HEK293 (cell line): ENCODE measurements around the gene ZFY.

Source experiments
- CTCF ChIA-PET: fragments of 350-600 bp; formaldehyde crosslinking; extraction: SDS; loops from one replicate; lab custom pipeline; 2021; ENCODE audit warnings: antibody characterized with exemption; lab: Yijun Ruan, JAX
- POLR2A ChIA-PET: fragments of 300-600 bp; formaldehyde crosslinking; extraction: SDS; loops from one replicate; lab custom pipeline; 2020; ENCODE audit warnings: antibody characterized with exemption, inconsistent platforms; lab: Yijun Ruan, JAX
- H3K27ac ChIP-seq: fragments of 200-500 bp; sonication (Bioruptor generic); 2 replicates; pipeline ENCODE4 v1.5.1; 2014; ENCODE audit warnings: low read depth, low read length, control low read depth, inconsistent platforms; ENCODE audit errors: extremely low read depth
- H3K36me3 ChIP-seq, 2 experiments: fragments of 200-500 bp in 1 of 2; sonication (Bioruptor generic) in 1 of 2; 1 replicate in 1 of 2; 2 replicates in 1 of 2; pipeline ENCODE4 v1.5.1; 2014 to 2017; ENCODE audit warnings: inconsistent platforms in 2 of 2, low read length in 2 of 2; ENCODE audit not compliant: control insufficient read depth in 2 of 2, insufficient read depth in 1 of 2
- H3K4me1 ChIP-seq: fragments of 200-500 bp; sonication (Bioruptor generic); 2 replicates; pipeline ENCODE4 v1.5.1; 2014; ENCODE audit warnings: mild to moderate bottlenecking, low read length, inconsistent platforms; ENCODE audit not compliant: control insufficient read depth, insufficient read depth
- H3K4me3 ChIP-seq: 2 replicates; pipeline ENCODE4 v1.5.1; 2011; ENCODE audit warnings: low read depth, mild to moderate bottlenecking, control low read depth, low read length, moderate library complexity
- H3K9me3 ChIP-seq: fragments of 200-500 bp; sonication (Bioruptor generic); 2 replicates; pipeline ENCODE4 v1.5.1; 2014; ENCODE audit warnings: low read depth, low read length, inconsistent platforms; ENCODE audit not compliant: control insufficient read depth, insufficient read depth
- OVOL3 ChIP-seq: fragments of 450-650 bp; formaldehyde crosslinking; IDR thresholded peaks from 2 replicates; pipeline ENCODE4 v1.5.1; 2016; ENCODE audit warnings: missing biosample characterization, missing genetic modification characterization
- SCRT2 ChIP-seq: fragments of 450-650 bp; formaldehyde crosslinking; IDR thresholded peaks from 2 replicates; pipeline ENCODE4 v1.5.1; 2016; ENCODE audit warnings: missing biosample characterization, missing genetic modification characterization
- ZBTB17 ChIP-seq: fragments of 450-650 bp; formaldehyde crosslinking; IDR thresholded peaks from 2 replicates; pipeline ENCODE4 v1.5.1; 2016; ENCODE audit warnings: missing biosample characterization, missing genetic modification characterization
- ZBTB26 ChIP-seq: fragments of 450-650 bp; formaldehyde crosslinking; optimal IDR thresholded peaks from 2 replicates; pipeline ENCODE3; 2016; ENCODE audit warnings: missing biosample characterization, mild to moderate bottlenecking, missing genetic modification characterization
- ZBTB48 ChIP-seq: fragments of 450-650 bp; formaldehyde crosslinking; IDR thresholded peaks from 2 replicates; pipeline ENCODE4 v1.5.1; 2016; ENCODE audit warnings: missing biosample characterization, missing genetic modification characterization
- ZBTB7A ChIP-seq: fragments of 450-650 bp; formaldehyde crosslinking; IDR thresholded peaks from 2 replicates; pipeline ENCODE4 v1.5.1; 2016; ENCODE audit warnings: low read depth, missing biosample characterization, missing genetic modification characterization
- ZNF114 ChIP-seq: fragments of 450-650 bp; formaldehyde crosslinking; IDR thresholded peaks from 2 replicates; pipeline ENCODE4 v1.5.0; 2017; ENCODE audit warnings: missing biosample characterization, missing genetic modification characterization
- ZNF148 ChIP-seq: fragments of 450-650 bp; formaldehyde crosslinking; IDR thresholded peaks from 2 replicates; pipeline ENCODE4 v1.5.0; 2017; ENCODE audit warnings: missing biosample characterization, missing genetic modification characterization, borderline replicate concordance
- ZNF24 ChIP-seq: fragments of 450-650 bp; formaldehyde crosslinking; IDR thresholded peaks from 2 replicates; pipeline ENCODE4 v1.5.1; 2016; ENCODE audit warnings: missing biosample characterization, missing genetic modification characterization
- ZNF426 ChIP-seq: fragments of 450-650 bp; formaldehyde crosslinking; IDR thresholded peaks from 2 replicates; pipeline ENCODE4 v1.5.1; 2017; ENCODE audit warnings: missing biosample characterization, missing genetic modification characterization, mild to moderate bottlenecking, inconsistent platforms, moderate library complexity
- ZNF561 ChIP-seq: fragments of 450-650 bp; IDR thresholded peaks from 2 replicates; pipeline ENCODE4 v1.5.1; 2018; ENCODE audit warnings: missing biosample characterization, missing genetic modification characterization, borderline replicate concordance
- ZNF621 ChIP-seq: fragments of 450-650 bp; formaldehyde crosslinking; IDR thresholded peaks from 2 replicates; pipeline ENCODE4 v1.5.1; 2017; ENCODE audit warnings: missing biosample characterization, missing genetic modification characterization
- ZNF654 ChIP-seq: fragments of 450-650 bp; formaldehyde crosslinking; IDR thresholded peaks from 2 replicates; pipeline ENCODE4 v1.5.1; 2016; ENCODE audit warnings: low read depth, missing biosample characterization, missing genetic modification characterization
- ZNF777 ChIP-seq: fragments of 450-650 bp; formaldehyde crosslinking; IDR thresholded peaks from 2 replicates; pipeline ENCODE4 v1.5.1; 2017; ENCODE audit warnings: missing biosample characterization, missing genetic modification characterization, borderline replicate concordance
- ZNF791 ChIP-seq: fragments of 450-650 bp; formaldehyde crosslinking; IDR thresholded peaks from 2 replicates; pipeline ENCODE4 v1.5.1; 2016; ENCODE audit warnings: missing biosample characterization, missing genetic modification characterization
- ZNF837 ChIP-seq: fragments of 450-650 bp; formaldehyde crosslinking; IDR thresholded peaks from 2 replicates; pipeline ENCODE4 v1.5.1; 2016; ENCODE audit warnings: missing biosample characterization, missing genetic modification characterization
- TF ChIP-seq, protein P1 (sequence below): fragments of 450-650 bp; formaldehyde crosslinking; IDR thresholded peaks from 2 replicates; pipeline ENCODE4 v1.5.1; 2016; ENCODE audit warnings: missing biosample characterization, missing genetic modification characterization
- TF ChIP-seq, protein P2 (sequence below): fragments of 450-650 bp; formaldehyde crosslinking; IDR thresholded peaks from 2 replicates; pipeline ENCODE4 v1.5.1; 2016; ENCODE audit warnings: missing biosample characterization, missing genetic modification characterization
- TF ChIP-seq, protein P3 (sequence below): fragments of 450-650 bp; formaldehyde crosslinking; IDR thresholded peaks from 2 replicates; pipeline ENCODE4 v1.5.1; 2016; ENCODE audit warnings: missing biosample characterization, missing genetic modification characterization
- TF ChIP-seq, protein P4 (sequence below): fragments of 450-650 bp; formaldehyde crosslinking; IDR thresholded peaks from 2 replicates; pipeline ENCODE4 v1.5.1; 2016; ENCODE audit warnings: missing biosample characterization, missing genetic modification characterization, low read depth

Gene ZFY

GRCh38 chrY:2964814-2965213 is 29.6 kb downstream of the ZFY start:
- Histone ChIP-seq H3K27ac (no peak overlapping the region), H3K36me3 (no peaks in the 10 kb centered on the region), H3K4me3 (no peak overlapping the region), H3K9me3 (no peaks in the 10 kb centered on the region), H3K4me1 (no peaks in the 10 kb centered on the region)
- TF ChIP-seq, protein P1, sequence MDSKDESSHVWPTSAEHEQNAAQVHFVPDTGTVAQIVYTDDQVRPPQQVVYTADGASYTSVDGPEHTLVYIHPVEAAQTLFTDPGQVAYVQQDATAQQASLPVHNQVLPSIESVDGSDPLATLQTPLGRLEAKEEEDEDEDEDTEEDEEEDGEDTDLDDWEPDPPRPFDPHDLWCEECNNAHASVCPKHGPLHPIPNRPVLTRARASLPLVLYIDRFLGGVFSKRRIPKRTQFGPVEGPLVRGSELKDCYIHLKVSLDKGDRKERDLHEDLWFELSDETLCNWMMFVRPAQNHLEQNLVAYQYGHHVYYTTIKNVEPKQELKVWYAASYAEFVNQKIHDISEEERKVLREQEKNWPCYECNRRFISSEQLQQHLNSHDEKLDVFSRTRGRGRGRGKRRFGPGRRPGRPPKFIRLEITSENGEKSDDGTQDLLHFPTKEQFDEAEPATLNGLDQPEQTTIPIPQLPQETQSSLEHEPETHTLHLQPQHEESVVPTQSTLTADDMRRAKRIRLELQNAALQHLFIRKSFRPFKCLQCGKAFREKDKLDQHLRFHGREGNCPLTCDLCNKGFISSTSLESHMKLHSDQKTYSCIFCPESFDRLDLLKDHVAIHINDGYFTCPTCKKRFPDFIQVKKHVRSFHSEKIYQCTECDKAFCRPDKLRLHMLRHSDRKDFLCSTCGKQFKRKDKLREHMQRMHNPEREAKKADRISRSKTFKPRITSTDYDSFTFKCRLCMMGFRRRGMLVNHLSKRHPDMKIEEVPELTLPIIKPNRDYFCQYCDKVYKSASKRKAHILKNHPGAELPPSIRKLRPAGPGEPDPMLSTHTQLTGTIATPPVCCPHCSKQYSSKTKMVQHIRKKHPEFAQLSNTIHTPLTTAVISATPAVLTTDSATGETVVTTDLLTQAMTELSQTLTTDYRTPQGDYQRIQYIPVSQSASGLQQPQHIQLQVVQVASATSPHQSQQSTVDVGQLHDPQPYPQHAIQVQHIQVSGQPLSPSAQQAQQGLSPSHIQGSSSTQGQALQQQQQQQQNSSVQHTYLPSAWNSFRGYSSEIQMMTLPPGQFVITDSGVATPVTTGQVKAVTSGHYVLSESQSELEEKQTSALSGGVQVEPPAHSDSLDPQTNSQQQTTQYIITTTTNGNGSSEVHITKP: no peak
- TF ChIP-seq ZBTB26 (no peak), ZNF837 (no peak), SCRT2 (tag by site-specific recombination) (no peak), ZNF654 (tag by site-specific recombination) (no peak), ZNF148 (tag by site-specific recombination) (no peak), ZBTB17 (tag by site-specific recombination) (no peak), OVOL3 (tag by site-specific recombination) (no peak), ZNF426 (no peak), ZNF114 (tag by site-specific recombination) (no peak), ZNF791 (tag by site-specific recombination) (no peak), ZNF24 (no peak), ZNF777 (tag by site-specific recombination) (no peak), ZBTB48 (tag by site-specific recombination) (no peak), ZNF561 (no peak), ZNF621 (tag by site-specific recombination) (no peak), ZBTB7A (tag by site-specific recombination) (no peak)
- TF ChIP-seq, protein P2, sequence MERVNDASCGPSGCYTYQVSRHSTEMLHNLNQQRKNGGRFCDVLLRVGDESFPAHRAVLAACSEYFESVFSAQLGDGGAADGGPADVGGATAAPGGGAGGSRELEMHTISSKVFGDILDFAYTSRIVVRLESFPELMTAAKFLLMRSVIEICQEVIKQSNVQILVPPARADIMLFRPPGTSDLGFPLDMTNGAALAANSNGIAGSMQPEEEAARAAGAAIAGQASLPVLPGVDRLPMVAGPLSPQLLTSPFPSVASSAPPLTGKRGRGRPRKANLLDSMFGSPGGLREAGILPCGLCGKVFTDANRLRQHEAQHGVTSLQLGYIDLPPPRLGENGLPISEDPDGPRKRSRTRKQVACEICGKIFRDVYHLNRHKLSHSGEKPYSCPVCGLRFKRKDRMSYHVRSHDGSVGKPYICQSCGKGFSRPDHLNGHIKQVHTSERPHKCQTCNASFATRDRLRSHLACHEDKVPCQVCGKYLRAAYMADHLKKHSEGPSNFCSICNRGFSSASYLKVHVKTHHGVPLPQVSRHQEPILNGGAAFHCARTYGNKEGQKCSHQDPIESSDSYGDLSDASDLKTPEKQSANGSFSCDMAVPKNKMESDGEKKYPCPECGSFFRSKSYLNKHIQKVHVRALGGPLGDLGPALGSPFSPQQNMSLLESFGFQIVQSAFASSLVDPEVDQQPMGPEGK (tag by site-specific recombination): no peak
- TF ChIP-seq, protein P3, sequence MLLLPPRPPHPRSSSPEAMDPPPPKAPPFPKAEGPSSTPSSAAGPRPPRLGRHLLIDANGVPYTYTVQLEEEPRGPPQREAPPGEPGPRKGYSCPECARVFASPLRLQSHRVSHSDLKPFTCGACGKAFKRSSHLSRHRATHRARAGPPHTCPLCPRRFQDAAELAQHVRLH (tag by site-specific recombination): no peak
- TF ChIP-seq, protein P4, sequence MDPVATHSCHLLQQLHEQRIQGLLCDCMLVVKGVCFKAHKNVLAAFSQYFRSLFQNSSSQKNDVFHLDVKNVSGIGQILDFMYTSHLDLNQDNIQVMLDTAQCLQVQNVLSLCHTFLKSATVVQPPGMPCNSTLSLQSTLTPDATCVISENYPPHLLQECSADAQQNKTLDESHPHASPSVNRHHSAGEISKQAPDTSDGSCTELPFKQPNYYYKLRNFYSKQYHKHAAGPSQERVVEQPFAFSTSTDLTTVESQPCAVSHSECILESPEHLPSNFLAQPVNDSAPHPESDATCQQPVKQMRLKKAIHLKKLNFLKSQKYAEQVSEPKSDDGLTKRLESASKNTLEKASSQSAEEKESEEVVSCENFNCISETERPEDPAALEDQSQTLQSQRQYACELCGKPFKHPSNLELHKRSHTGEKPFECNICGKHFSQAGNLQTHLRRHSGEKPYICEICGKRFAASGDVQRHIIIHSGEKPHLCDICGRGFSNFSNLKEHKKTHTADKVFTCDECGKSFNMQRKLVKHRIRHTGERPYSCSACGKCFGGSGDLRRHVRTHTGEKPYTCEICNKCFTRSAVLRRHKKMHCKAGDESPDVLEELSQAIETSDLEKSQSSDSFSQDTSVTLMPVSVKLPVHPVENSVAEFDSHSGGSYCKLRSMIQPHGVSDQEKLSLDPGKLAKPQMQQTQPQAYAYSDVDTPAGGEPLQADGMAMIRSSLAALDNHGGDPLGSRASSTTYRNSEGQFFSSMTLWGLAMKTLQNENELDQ: no peak
- CTCF ChIA-PET: no interaction called here
- POLR2A ChIA-PET: no interaction called here
